Activated CD4-positive, alpha-beta T cell treated with anti-CD3 and anti-CD28 coated beads for 1 hour (primary cell): ENCODE data around the gene CAMKV.
"Not testable (repeated sequence)": the region's sequence is repeated elsewhere in the genome, so short reads cannot be mapped to it uniquely, and the experiment has no call there.

Experiments
- DNase-seq: peaks from one replicate; pipeline ENCODE4 v3.0.0-alpha.2; 2020

Gene CAMKV

GRCh38 chr3:49842843-49843517 is 26.7 kb downstream of the CAMKV start:
- DNase-seq, result no peak

GRCh38 chr3:49841806-49842205 is 27.9 kb downstream of the CAMKV start:
- DNase-seq, result no peak

DNA sequence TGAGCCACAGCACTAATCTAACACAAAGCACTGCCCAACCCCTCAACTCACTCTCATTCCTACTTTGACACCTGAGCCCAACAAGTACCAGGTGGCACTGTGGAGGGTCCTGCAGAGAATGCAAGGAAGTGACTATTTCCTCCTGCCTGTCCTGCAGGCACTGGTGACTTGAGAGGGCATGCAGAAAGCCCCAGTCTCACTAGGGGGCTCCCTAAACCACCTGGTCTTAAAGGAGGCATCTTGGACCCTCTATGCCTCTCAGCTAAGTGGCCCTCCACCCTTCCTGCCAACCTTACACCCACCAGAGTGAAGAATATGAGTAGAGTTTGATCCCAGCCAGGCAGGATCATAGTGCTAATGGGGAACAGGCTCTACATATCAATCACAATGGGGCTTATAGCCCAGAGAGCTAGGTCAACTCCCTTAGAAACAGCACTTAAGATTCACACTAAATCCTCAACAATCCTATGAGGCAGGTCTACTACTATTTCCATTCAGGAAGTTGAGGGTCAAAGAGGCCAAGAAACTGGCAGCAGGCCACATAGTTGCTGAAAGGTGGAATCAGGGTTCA is 28.5 kb downstream of the CAMKV start:
- DNase-seq, result no peak

GRCh38 chr3:49840388-49840787 is 29.3 kb downstream of the CAMKV start:
- no peak for DNase-seq

DNA sequence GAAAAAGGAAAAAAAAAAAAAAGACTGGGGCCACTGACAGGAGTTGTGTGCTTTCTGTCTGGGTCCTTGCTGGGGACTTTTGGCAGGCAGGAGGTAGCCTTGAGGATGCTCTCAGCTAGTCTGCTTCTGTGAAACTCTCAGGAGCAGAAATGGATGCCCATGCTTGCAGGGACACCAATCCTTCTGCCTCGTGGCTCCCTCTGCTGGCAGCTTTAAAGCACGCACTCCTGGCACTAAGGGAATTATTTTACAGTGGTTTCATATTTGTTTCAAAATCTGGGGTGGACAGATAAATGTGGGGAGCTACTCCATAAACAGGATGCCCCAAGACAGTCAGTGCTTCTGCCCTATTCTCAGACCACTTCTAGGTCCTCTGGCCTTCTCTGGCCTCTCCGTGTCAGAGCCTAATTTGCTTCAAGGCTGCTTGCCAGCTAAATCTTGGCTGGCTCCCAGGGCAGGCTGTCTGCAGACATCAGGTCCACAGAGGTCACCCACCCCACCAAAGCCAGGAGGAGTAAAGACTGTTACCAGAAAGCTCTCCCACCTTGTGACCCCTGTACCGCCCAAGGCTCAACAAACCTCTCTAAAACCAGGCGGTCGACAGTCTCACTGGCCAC is 30.4 kb downstream of the CAMKV start:
- DNase-seq, result peak; percentile 70

GRCh38 chr3:49831341-49831740 is 38.4 kb downstream of the CAMKV start:
- no peak for DNase-seq

- no peak for DNase-seq
These were observed 43.7 kb downstream of the CAMKV start for GRCh38 chr3:49826016-49826415.

DNA sequence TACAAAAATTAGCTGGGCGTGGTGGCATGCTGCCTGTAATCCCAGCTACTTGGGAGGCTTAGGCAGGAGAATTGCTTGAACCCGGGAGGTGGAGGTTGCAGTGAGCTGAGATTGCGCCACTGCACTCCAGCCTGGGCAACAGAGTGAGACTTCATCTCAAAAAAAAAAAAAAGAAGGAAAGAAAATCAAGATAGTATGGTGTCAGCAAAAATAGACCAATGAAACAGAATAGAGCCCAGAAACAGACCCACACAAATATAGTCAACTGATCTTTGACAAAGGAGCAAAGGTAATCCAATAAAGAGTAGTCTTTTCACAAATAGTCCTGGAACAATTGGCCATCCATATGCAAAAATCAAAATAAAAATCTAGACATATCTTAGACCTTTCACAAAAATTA is 46.6 kb downstream of the CAMKV start:
- not testable (repeated sequence) for DNase-seq

DNA sequence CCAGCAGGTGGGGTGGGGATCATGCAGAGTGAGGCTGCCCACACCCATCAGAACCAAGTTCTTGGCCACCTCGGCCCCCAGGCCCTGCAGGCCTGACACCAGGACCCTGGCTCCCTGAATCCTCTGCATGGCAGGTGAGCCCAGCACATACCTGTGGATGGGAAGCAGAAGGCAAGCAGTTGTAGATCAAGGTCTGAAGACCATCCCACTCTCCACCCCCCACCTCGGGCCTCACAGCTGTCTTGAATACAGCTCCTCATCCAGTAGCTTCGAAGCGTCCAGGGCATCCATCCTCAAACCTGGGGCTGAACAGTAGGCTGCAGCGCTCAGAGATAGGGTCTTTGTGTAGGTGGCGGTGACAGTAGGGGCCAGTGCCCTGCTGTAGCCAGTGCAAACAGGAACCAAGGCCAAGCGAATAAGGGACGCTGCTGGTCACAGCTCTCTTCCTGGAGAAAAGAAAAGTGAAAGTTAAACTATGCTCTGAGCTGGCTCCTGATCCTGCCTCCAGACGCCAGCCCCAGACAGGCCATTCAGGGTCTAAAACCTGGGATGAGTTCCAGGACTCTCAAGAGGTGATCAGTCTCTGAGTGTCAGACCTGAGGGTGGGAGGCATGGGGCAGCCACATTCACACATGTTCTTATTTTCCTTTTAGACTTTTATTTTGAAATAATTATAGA is 56.1 kb downstream of the CAMKV start, which contains the start of gene UBA7:
Gene UBA7 (minus strand): TSS at position 457 of the 678 bp plus-strand sequence. CDS start 166 bp downstream, at position 291.
- DNase-seq, result no peak

- no peak for DNase-seq
These were observed 56.7 kb downstream of the CAMKV start for GRCh38 chr3:49812916-49813496.
